Caco-2 (cell line): ENCODE data around the gene IGDCC3. TPM values are rescaled to one million over a fixed set of nuclear protein-coding genes. Genes with fewer than 3 reads are reported as not detected.

Experiments
- BruUV-seq: library from RNA; stranded (reverse); fragments of 400-500 nt; replicated peaks from 2 replicates; lab custom pipeline; 2021; lab: Mats Ljungman, UMichigan
- CTCF ChIA-PET: fragments of 300-600 bp; sonication (Branson Sonifier 250); formaldehyde crosslinking; loops from one replicate; lab custom pipeline; 2022; ENCODE audit warnings: antibody characterized with exemption; lab: Charles Lee
- POLR2A ChIA-PET: fragments of 300-600 bp; sonication (Branson Sonifier 250); formaldehyde crosslinking; loops from one replicate; lab custom pipeline; 2022; ENCODE audit warnings: antibody characterized with exemption; lab: Charles Lee
- DNase-seq, 2 experiments: peaks; one replicate each; pipeline versions ENCODE4 v3.0.0 to v3.0.0-alpha.2; 2020 to 2022
- H3K27me3 ChIP-seq: replicated peaks from 2 replicates; pipeline ENCODE4 v1.6.0; 2011; ENCODE audit warnings: low read length; ENCODE audit not compliant: control insufficient read depth, insufficient read depth
- H3K36me3 ChIP-seq: 2 replicates; pipeline ENCODE4 v1.5.1; 2011; ENCODE audit warnings: low read length; ENCODE audit not compliant: control insufficient read depth, insufficient read depth
- H3K4me1 ChIP-seq: fragments of 250-450 bp; sonication (Bioruptor Pico); 2 replicates; pipeline ENCODE4 v1.5.1; 2020; ENCODE audit warnings: mild to moderate bottlenecking
- H3K4me3 ChIP-seq: 2 replicates; pipeline ENCODE4 v1.5.1; 2011; ENCODE audit warnings: low read depth, mild to moderate bottlenecking, control low read depth, low read length
- H3K9me3 ChIP-seq: fragments of 250-450 bp; sonication (Bioruptor Pico); 2 replicates; pipeline ENCODE4 v1.5.1; 2020; ENCODE audit warnings: mild to moderate bottlenecking, moderate library complexity
- H3K27ac Mint-ChIP-seq: one replicate; pipeline ENCODE4 v1.8.0; 2022; ENCODE audit warnings: mixed read lengths; ENCODE audit not compliant: unreplicated experiment
- H3K27me3 Mint-ChIP-seq: one replicate; pipeline ENCODE4 v1.8.0; 2022; ENCODE audit warnings: mixed read lengths; ENCODE audit not compliant: insufficient read depth, unreplicated experiment
- H3K36me3 Mint-ChIP-seq: one replicate; pipeline ENCODE4 v1.8.0; 2022; ENCODE audit warnings: mild to moderate bottlenecking, mixed read lengths; ENCODE audit not compliant: insufficient read depth, unreplicated experiment
- H3K4me1 Mint-ChIP-seq: one replicate; pipeline ENCODE4 v1.8.0; 2022; ENCODE audit warnings: low read depth, mixed read lengths; ENCODE audit not compliant: unreplicated experiment
- H3K4me3 Mint-ChIP-seq: one replicate; pipeline ENCODE4 v1.8.0; 2022; ENCODE audit warnings: mild to moderate bottlenecking, moderate library complexity, mixed read lengths; ENCODE audit not compliant: unreplicated experiment
- H3K9me3 Mint-ChIP-seq: one replicate; pipeline ENCODE4 v1.8.0; 2022; ENCODE audit warnings: mixed read lengths; ENCODE audit not compliant: unreplicated experiment
- intact Hi-C: fragments of 100-400 bp; cut with micrococcal nuclease; formaldehyde crosslinking; loops from one replicate; pipeline ENCODE4 v1.10.0; 2022; ENCODE audit not compliant: unreplicated experiment
- total RNA-seq: library from RNA; stranded (reverse); gene quantifications from 2 replicates; pipeline ENCODE4 v1.2.3, GENCODE V29; 2022
- TF ChIP-seq, protein P1 (sequence below), 2 experiments: fragments of 200-600 bp in 1 of 2; IDR thresholded peaks; 1 replicate in 1 of 2; 2 replicates in 1 of 2; pipeline versions ENCODE4 v1.5.1 to v1.8.0; 2011 to 2022; ENCODE audit warnings: antibody characterized with exemption in 1 of 2, control low read depth in 1 of 2, inconsistent platforms in 1 of 2, low read depth in 1 of 2, low read length in 1 of 2, mild to moderate bottlenecking in 1 of 2, moderate library complexity in 1 of 2; ENCODE audit not compliant: insufficient read depth in 1 of 2, severe bottlenecking in 1 of 2, unreplicated experiment in 1 of 2

Gene IGDCC3
- total RNA-seq, 1 experiment from 2014 or later, result 51.2 TPM

DNA sequence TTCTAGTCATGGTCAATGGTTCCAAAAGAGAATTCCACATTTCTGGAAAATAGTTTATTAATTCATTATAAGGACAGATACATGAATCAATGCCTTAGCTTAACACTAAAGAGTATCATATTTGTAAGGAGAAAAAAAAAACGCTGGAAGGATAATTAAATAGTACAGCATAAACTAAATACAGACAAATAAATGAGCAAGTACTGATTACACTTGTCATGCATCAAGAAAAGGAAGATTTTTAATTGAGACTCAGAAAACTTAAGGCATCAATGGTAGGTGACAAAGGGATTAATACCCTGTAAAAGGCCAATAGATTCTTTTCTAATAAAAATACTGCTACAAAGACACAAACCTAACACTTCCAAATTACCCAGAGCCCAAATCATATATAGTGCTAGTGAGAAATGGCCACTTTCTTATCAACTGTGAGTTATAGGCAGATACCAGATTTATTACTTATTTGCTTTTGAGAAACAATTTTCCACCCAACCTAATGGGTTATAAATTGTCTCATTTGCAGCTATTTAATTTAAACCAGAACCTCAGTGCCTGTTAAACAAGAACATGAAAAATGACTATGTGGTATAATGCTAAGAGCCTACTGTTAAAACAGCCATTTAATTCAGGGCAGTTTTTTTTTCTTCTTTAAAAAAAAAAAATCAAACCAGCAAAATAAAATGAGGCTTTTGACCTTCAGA lies 3.8 kb upstream of the IGDCC3 start:
- no TSS peak for BruUV-seq

DNA sequence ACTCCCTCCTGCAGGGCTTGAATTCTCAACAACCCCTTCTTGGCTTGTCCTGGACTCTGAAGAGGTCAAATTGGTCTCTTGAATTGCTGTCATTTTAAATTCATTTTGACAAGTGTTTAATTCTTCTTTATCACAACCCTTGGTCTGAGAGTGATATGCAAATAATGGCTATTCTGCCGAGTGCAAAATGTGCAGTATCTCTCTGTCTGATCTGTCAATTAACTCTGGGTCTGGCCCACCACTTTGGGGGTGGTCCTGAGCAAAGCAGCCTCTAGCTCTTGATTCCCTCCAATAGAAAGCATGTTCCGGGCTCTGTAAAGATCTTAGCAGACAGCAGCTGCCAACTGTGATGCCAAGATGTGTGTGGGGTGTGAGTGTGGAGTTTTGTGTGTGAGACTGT lies 2.2 kb upstream of the IGDCC3 start:
- BruUV-seq, result no TSS peak
- intact Hi-C loops, result no loop called here
- no peak overlapping the region for H3K4me3 Mint-ChIP-seq

More for the DNA sequence above, 3.8 kb upstream of the IGDCC3 start:
- no peaks in the 10 kb centered on the region for H3K27me3 ChIP-seq
- POLR2A ChIA-PET, result no interaction called here
- no peaks in the 10 kb centered on the region for H3K9me3 Mint-ChIP-seq
- no peak for DNase-seq
- peaks cover 6% of the 10 kb centered on the region for H3K36me3 Mint-ChIP-seq
- TF ChIP-seq, protein P1, sequence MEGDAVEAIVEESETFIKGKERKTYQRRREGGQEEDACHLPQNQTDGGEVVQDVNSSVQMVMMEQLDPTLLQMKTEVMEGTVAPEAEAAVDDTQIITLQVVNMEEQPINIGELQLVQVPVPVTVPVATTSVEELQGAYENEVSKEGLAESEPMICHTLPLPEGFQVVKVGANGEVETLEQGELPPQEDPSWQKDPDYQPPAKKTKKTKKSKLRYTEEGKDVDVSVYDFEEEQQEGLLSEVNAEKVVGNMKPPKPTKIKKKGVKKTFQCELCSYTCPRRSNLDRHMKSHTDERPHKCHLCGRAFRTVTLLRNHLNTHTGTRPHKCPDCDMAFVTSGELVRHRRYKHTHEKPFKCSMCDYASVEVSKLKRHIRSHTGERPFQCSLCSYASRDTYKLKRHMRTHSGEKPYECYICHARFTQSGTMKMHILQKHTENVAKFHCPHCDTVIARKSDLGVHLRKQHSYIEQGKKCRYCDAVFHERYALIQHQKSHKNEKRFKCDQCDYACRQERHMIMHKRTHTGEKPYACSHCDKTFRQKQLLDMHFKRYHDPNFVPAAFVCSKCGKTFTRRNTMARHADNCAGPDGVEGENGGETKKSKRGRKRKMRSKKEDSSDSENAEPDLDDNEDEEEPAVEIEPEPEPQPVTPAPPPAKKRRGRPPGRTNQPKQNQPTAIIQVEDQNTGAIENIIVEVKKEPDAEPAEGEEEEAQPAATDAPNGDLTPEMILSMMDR (IDR thresholded peaks at IDR 0.05; ENCODE audit: insufficient read depth in 1 of 2, low read depth in 1 of 2, low read length in 1 of 2, severe bottlenecking in 1 of 2, unreplicated experiment in 1 of 2), result no peak
- peaks cover 23% of the 10 kb centered on the region for H3K4me1 ChIP-seq
- H3K9me3 ChIP-seq, result no peaks in the 10 kb centered on the region
- H3K4me3 ChIP-seq, result no peak overlapping the region
- H3K4me3 Mint-ChIP-seq, result no peak overlapping the region
- H3K27ac Mint-ChIP-seq, result no peak overlapping the region
- CTCF ChIA-PET, result interaction anchor here (1.3 kb wide), 1 partner anchor 63 kb away, joined by 3 read pairs; no protein-coding TSS in a partner anchor
- intact Hi-C loops, result no loop called here
- H3K4me1 Mint-ChIP-seq, result peaks cover 33% of the 10 kb centered on the region
- H3K36me3 ChIP-seq, result no peaks in the 10 kb centered on the region
- H3K27me3 Mint-ChIP-seq, result no peaks in the 10 kb centered on the region

More for the DNA sequence above, 2.2 kb upstream of the IGDCC3 start:
- Histone ChIP-seq H3K4me1 (peaks cover 30% of the 10 kb centered on the region), H3K27me3 (no peaks in the 10 kb centered on the region), H3K36me3 (peaks cover under 1% of the 10 kb centered on the region), H3K9me3 (no peaks in the 10 kb centered on the region), H3K4me3 (no peak overlapping the region)
- Mint-ChIP-seq H3K36me3 (peaks cover 7% of the 10 kb centered on the region), H3K27me3 (no peaks in the 10 kb centered on the region), H3K4me1 (peaks cover 42% of the 10 kb centered on the region), H3K9me3 (no peaks in the 10 kb centered on the region), H3K27ac (no peak overlapping the region)
- CTCF ChIA-PET, result no interaction called here
- TF ChIP-seq, protein P1 (IDR thresholded peaks at IDR 0.05; ENCODE audit: insufficient read depth in 1 of 2, low read depth in 1 of 2, low read length in 1 of 2, severe bottlenecking in 1 of 2, unreplicated experiment in 1 of 2), result no peak
- POLR2A ChIA-PET, result interaction anchor here (4.0 kb wide), 1 partner anchor 75 kb away, joined by 25 read pairs; the partner anchor contains the start of gene RNU5B-1
- no peak for DNase-seq
